ENCODE data around the gene DOCK4. TPM values are rescaled to one million over a fixed set of nuclear protein-coding genes. Genes with fewer than 3 reads are reported as not detected.

The DOCK4 gene
- total and polyA plus RNA-seq, 2 experiments from 2014 or later, result 2.1 to 5.0 TPM

GRCh38 chr7:112079673-112080072 lies 126.5 kb downstream of the DOCK4 start:
- H3K4me2 ChIP-seq (ENCODE audit: unreplicated experiment), result peak overlapping the region; percentile 65
- no peak for TF ChIP-seq EZH2 (IDR thresholded peaks at IDR 0.05; ENCODE audit: insufficient read depth, poor library complexity, severe bottlenecking)
- H3K9me3 ChIP-seq (ENCODE audit: low read depth), result no peaks in the 10 kb centered on the region
- no peaks in the 10 kb centered on the region for H3K36me3 ChIP-seq (ENCODE audit: low read depth)
- in situ Hi-C loops (cut with MboI), result no loop called here
- 0 out of 2 replicates have a peak overlapping the region, but pooled peaks have one; percentile 2 for H3K9ac ChIP-seq
- no peaks in the 10 kb centered on the region for H4K20me1 ChIP-seq (ENCODE audit: insufficient read depth)
- H3K9me2 ChIP-seq (ENCODE audit: insufficient read depth), result no peaks in the 10 kb centered on the region
- peaks cover 13% of the 10 kb centered on the region; the same call in 1 of the 2 replicates for H3F3A ChIP-seq (ENCODE audit: insufficient read depth)
- no peaks in the 10 kb centered on the region for H3K27me3 ChIP-seq (replicated peaks; ENCODE audit: insufficient read depth)
- peak; percentile 30 for DNase-seq
- peaks cover 17% of the 10 kb centered on the region for H3K4me1 ChIP-seq (ENCODE audit: insufficient read depth)
- H2AFZ ChIP-seq, result peak overlapping the region; percentile 27; the same call in 1 of the 2 replicates
- no peak overlapping the region for H3K4me3 ChIP-seq
- peak overlapping the region; percentile 62 for H3K27ac ChIP-seq
- H3K79me2 ChIP-seq (ENCODE audit: insufficient read depth), result no peaks in the 10 kb centered on the region

DNA sequence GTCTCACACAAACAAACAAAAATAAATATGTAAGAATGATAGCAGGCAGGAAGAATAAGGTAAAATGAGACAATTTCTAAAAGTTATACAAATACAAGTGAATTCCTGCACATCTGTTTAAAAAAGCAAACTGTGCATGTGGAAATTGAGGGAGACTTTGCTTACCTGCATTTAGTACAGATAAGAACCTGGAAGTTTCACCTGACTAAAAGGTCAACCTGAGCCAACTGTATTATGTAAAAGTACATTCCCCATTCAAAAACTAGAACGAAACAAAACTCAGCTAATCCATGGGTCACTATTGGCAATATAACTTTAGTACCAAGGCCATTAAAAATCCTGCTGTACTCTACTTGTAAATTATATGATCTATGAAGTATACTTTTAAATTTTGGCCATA lies 127.1 kb downstream of the DOCK4 start:
- in situ Hi-C loops (cut with MboI), result no loop called here
- Histone ChIP-seq H3K36me3 (ENCODE audit: low read depth) (no peaks in the 10 kb centered on the region), H2AFZ (peak overlapping the region; percentile 27; the same call in 1 of the 2 replicates)

GRCh38 chr7:112076324-112076723 lies 129.9 kb downstream of the DOCK4 start:
- no peak for DNase-seq
- no peak overlapping the region for H2AFZ ChIP-seq
- H3F3A ChIP-seq (ENCODE audit: insufficient read depth), result peaks cover 13% of the 10 kb centered on the region; the same call in 1 of the 2 replicates
- H3K27ac ChIP-seq, result no peak overlapping the region
- H3K9me3 ChIP-seq (ENCODE audit: low read depth), result no peaks in the 10 kb centered on the region
- TF ChIP-seq EZH2 (IDR thresholded peaks at IDR 0.05; ENCODE audit: insufficient read depth, poor library complexity, severe bottlenecking) (no peak), EZH2phosphoT487 (IDR thresholded peaks at IDR 0.05; ENCODE audit: insufficient read depth, low read depth) (no peak)
- no peaks in the 10 kb centered on the region for H3K79me2 ChIP-seq (ENCODE audit: insufficient read depth)
- no peak overlapping the region for H3K4me3 ChIP-seq
- H3K9ac ChIP-seq, result no peak overlapping the region
- no peak overlapping the region for H3K4me2 ChIP-seq (ENCODE audit: unreplicated experiment)
- H4K20me1 ChIP-seq (ENCODE audit: insufficient read depth), result no peaks in the 10 kb centered on the region
- no peaks in the 10 kb centered on the region for H3K9me2 ChIP-seq (ENCODE audit: insufficient read depth)
- no peaks in the 10 kb centered on the region for H3K27me3 ChIP-seq (replicated peaks; ENCODE audit: insufficient read depth)
- H3K36me3 ChIP-seq (ENCODE audit: low read depth), result no peaks in the 10 kb centered on the region
- H3K4me1 ChIP-seq (ENCODE audit: insufficient read depth), result peaks cover 27% of the 10 kb centered on the region
- in situ Hi-C loops (cut with MboI), result no loop called here

More for the DNA sequence above, 127.1 kb downstream of the DOCK4 start:
- Histone ChIP-seq H3K27me3 (replicated peaks; ENCODE audit: insufficient read depth) (no peaks in the 10 kb centered on the region), H3K4me1 (ENCODE audit: insufficient read depth) (peaks cover 17% of the 10 kb centered on the region), H3K27ac (no peak overlapping the region), H3K4me3 (no peak overlapping the region), H3K9ac (no peak overlapping the region), H3K79me2 (ENCODE audit: insufficient read depth) (no peaks in the 10 kb centered on the region), H3K9me3 (ENCODE audit: low read depth) (no peaks in the 10 kb centered on the region), H3K4me2 (ENCODE audit: unreplicated experiment) (no peak overlapping the region), H3K9me2 (ENCODE audit: insufficient read depth) (no peaks in the 10 kb centered on the region), H3F3A (ENCODE audit: insufficient read depth) (peaks cover 13% of the 10 kb centered on the region; the same call in 1 of the 2 replicates), H4K20me1 (ENCODE audit: insufficient read depth) (no peaks in the 10 kb centered on the region)
- WGBS, 2 experiments (ENCODE audit: low coverage in 1 of 2, low lambda C conversion rate in 2 of 2, missing lambda C conversion rate in 2 of 2), result 91 to 100% methylated on average over 1 of the region's 1 CpG
- TF ChIP-seq EZH2 (IDR thresholded peaks at IDR 0.05; ENCODE audit: insufficient read depth, poor library complexity, severe bottlenecking) (no peak), EZH2phosphoT487 (IDR thresholded peaks at IDR 0.05; ENCODE audit: insufficient read depth, low read depth) (no peak)
- no peak for DNase-seq

DNA sequence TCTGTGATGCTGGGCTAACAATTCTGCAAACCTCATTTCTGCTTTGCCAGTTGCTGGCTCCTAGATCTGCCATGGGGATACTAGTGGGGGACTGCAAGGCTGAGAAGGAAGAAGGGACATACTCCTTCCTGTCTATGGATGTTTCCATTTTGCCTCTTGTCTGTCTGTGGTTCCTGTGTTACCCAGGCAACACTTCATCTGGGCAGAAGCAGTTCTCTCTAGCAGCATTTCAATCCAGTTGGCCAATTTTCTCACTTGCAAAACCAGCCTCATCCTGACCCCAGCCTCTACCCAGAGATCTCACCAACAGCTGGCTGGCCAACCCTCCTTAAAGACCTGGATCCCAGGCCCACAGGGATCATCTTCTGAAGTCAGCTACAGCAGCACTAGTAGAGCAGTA lies 131.7 kb downstream of the DOCK4 start:
- in situ Hi-C loops (cut with MboI), result no loop called here
- Histone ChIP-seq H3F3A (ENCODE audit: insufficient read depth) (peaks cover under 1% of the 10 kb centered on the region; the same call in 1 of the 2 replicates), H2AFZ (no peak overlapping the region), H3K9me2 (ENCODE audit: insufficient read depth) (no peaks in the 10 kb centered on the region), H3K27ac (no peak overlapping the region), H3K36me3 (ENCODE audit: low read depth) (no peaks in the 10 kb centered on the region), H3K9me3 (ENCODE audit: low read depth) (no peaks in the 10 kb centered on the region), H3K9ac (no peak overlapping the region), H4K20me1 (ENCODE audit: insufficient read depth) (no peaks in the 10 kb centered on the region), H3K79me2 (ENCODE audit: insufficient read depth) (no peaks in the 10 kb centered on the region), H3K27me3 (replicated peaks; ENCODE audit: insufficient read depth) (no peaks in the 10 kb centered on the region), H3K4me2 (ENCODE audit: unreplicated experiment) (no peak overlapping the region), H3K4me3 (no peak overlapping the region), H3K4me1 (ENCODE audit: insufficient read depth) (peaks cover 12% of the 10 kb centered on the region)
- DNase-seq, result no peak
- TF ChIP-seq EZH2phosphoT487 (IDR thresholded peaks at IDR 0.05; ENCODE audit: insufficient read depth, low read depth) (no peak), EZH2 (IDR thresholded peaks at IDR 0.05; ENCODE audit: insufficient read depth, poor library complexity, severe bottlenecking) (no peak)

DNA sequence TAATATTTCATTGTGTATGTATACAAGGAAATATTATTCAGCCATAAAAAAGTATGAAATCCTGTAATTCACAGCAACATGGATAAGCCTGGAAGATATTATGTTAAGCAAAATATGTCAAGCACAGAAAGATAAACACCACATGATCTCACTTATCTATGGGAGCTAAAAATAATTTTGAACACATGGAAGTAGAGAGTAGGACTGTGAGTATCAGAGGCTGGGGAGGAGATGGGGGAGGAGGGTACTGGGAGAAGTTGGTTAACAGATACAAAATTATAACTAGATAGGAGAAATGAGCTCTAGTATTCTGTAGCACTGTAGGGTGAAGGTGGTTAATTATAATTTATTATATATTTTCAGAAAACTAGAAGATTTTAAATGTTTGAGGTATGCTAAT lies 132.7 kb downstream of the DOCK4 start:
- in situ Hi-C loops (cut with MboI), result no loop called here
- DNase-seq, result no peak
- TF ChIP-seq EZH2phosphoT487 (IDR thresholded peaks at IDR 0.05; ENCODE audit: insufficient read depth, low read depth) (no peak), EZH2 (IDR thresholded peaks at IDR 0.05; ENCODE audit: insufficient read depth, poor library complexity, severe bottlenecking) (no peak)
- H3K4me2 ChIP-seq (ENCODE audit: unreplicated experiment), result no peak overlapping the region
- no peak overlapping the region for H3K27ac ChIP-seq
- no peaks in the 10 kb centered on the region for H3K36me3 ChIP-seq (ENCODE audit: low read depth)
- no peaks in the 10 kb centered on the region for H3F3A ChIP-seq (ENCODE audit: insufficient read depth)
- H3K79me2 ChIP-seq (ENCODE audit: insufficient read depth), result no peaks in the 10 kb centered on the region
- no peak overlapping the region for H3K4me3 ChIP-seq
- H3K9ac ChIP-seq, result no peak overlapping the region
- H3K9me3 ChIP-seq (ENCODE audit: low read depth), result no peaks in the 10 kb centered on the region
- no peaks in the 10 kb centered on the region for H3K27me3 ChIP-seq (replicated peaks; ENCODE audit: insufficient read depth)
- H2AFZ ChIP-seq, result no peak overlapping the region
- H4K20me1 ChIP-seq (ENCODE audit: insufficient read depth), result no peaks in the 10 kb centered on the region
- no peaks in the 10 kb centered on the region for H3K9me2 ChIP-seq (ENCODE audit: insufficient read depth)
- H3K4me1 ChIP-seq (ENCODE audit: insufficient read depth), result peaks cover 10% of the 10 kb centered on the region
